ENCODE measurements around the gene NREP. TPM values are rescaled to one million over a fixed set of nuclear protein-coding genes. Genes with fewer than 3 reads are reported as not detected.

NREP gene
- total RNA-seq, 1 experiment from 2014 or later = not detected

DNA sequence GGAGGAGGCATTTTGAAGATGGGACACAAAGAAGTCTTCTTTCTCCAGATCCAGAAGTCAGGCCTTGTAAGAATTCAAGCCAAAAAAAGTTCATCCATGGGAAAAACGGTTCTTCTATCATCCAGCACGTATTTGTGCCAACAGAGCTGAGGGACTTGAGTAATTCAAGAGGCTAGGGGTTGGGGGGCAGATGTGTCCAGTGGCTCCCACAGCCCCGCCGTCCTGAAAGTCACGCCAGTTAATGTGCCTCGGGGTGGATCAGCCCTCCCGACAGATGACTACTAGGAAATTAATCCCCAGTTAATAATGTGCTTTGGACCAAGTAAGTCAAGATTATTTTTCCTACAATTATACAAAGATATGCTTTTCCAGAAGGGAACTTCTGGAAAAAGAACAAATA, 23.4 kb downstream of the NREP start:
- TF ChIP-seq EZH2 (IDR thresholded peaks at IDR 0.05; ENCODE audit: low read depth) = no peak
- TF ChIP-seq, protein P1, sequence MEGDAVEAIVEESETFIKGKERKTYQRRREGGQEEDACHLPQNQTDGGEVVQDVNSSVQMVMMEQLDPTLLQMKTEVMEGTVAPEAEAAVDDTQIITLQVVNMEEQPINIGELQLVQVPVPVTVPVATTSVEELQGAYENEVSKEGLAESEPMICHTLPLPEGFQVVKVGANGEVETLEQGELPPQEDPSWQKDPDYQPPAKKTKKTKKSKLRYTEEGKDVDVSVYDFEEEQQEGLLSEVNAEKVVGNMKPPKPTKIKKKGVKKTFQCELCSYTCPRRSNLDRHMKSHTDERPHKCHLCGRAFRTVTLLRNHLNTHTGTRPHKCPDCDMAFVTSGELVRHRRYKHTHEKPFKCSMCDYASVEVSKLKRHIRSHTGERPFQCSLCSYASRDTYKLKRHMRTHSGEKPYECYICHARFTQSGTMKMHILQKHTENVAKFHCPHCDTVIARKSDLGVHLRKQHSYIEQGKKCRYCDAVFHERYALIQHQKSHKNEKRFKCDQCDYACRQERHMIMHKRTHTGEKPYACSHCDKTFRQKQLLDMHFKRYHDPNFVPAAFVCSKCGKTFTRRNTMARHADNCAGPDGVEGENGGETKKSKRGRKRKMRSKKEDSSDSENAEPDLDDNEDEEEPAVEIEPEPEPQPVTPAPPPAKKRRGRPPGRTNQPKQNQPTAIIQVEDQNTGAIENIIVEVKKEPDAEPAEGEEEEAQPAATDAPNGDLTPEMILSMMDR (conservative IDR thresholded peaks at IDR 0.05) = no peak
- H3K79me2 ChIP-seq (ENCODE audit: low read depth) = no peaks in the 10 kb centered on the region

GRCh38 chr5:111731638-111732037, 25.4 kb downstream of the NREP start:
- no peak overlapping the region for H3K27ac ChIP-seq
- no peaks in the 10 kb centered on the region for H3K36me3 ChIP-seq (ENCODE audit: low read depth)
- intact Hi-C loops (cut with micrococcal nuclease; ENCODE audit: unreplicated experiment) = no loop called here
- H3F3A ChIP-seq (ENCODE audit: insufficient read depth, low read depth) = no peaks in the 10 kb centered on the region
- H3K79me2 ChIP-seq (ENCODE audit: low read depth) = no peaks in the 10 kb centered on the region
- CTCF ChIA-PET = no interaction called here
- BruUV-seq (replicated peaks) = no TSS peak
- POLR2A ChIA-PET (ENCODE audit: unreplicated experiment) = no interaction called here
- no peak overlapping the region for H3K4me3 ChIP-seq
- no peaks in the 10 kb centered on the region for H4K20me1 ChIP-seq (ENCODE audit: insufficient read depth)
- no peaks in the 10 kb centered on the region for H3K27me3 ChIP-seq (ENCODE audit: insufficient read depth, low read depth)
- H3K4me1 ChIP-seq (replicated peaks; ENCODE audit: insufficient read depth) = no peaks in the 10 kb centered on the region
- H2AFZ ChIP-seq = no peak overlapping the region
- H3K9me2 ChIP-seq (ENCODE audit: insufficient read depth) = no peaks in the 10 kb centered on the region
- TF ChIP-seq, protein P1 (conservative IDR thresholded peaks at IDR 0.05) = no peak
- TF ChIP-seq EZH2 (IDR thresholded peaks at IDR 0.05; ENCODE audit: low read depth) = no peak
- H3K9me3 ChIP-seq (ENCODE audit: insufficient read depth, low read depth) = no peaks in the 10 kb centered on the region
- no peak overlapping the region for H3K4me2 ChIP-seq
- no peak for DNase-seq

More for the DNA sequence above, 23.4 kb downstream of the NREP start:
- Histone ChIP-seq H3K27me3 (ENCODE audit: insufficient read depth, low read depth) (no peaks in the 10 kb centered on the region), H3K4me2 (no peak overlapping the region), H2AFZ (no peak overlapping the region), H3K9me2 (ENCODE audit: insufficient read depth) (no peaks in the 10 kb centered on the region), H3K9me3 (ENCODE audit: insufficient read depth, low read depth) (no peaks in the 10 kb centered on the region), H3K4me3 (no peak overlapping the region), H4K20me1 (ENCODE audit: insufficient read depth) (no peaks in the 10 kb centered on the region), H3F3A (ENCODE audit: insufficient read depth, low read depth) (no peaks in the 10 kb centered on the region), H3K4me1 (replicated peaks; ENCODE audit: insufficient read depth) (no peaks in the 10 kb centered on the region), H3K27ac (no peak overlapping the region), H3K36me3 (ENCODE audit: low read depth) (no peaks in the 10 kb centered on the region)
- no peak for DNase-seq
- intact Hi-C loops (cut with micrococcal nuclease; ENCODE audit: unreplicated experiment) = no loop called here
- BruUV-seq (replicated peaks) = no TSS peak
- POLR2A ChIA-PET (ENCODE audit: unreplicated experiment) = no interaction called here
- CTCF ChIA-PET = no interaction called here

DNA sequence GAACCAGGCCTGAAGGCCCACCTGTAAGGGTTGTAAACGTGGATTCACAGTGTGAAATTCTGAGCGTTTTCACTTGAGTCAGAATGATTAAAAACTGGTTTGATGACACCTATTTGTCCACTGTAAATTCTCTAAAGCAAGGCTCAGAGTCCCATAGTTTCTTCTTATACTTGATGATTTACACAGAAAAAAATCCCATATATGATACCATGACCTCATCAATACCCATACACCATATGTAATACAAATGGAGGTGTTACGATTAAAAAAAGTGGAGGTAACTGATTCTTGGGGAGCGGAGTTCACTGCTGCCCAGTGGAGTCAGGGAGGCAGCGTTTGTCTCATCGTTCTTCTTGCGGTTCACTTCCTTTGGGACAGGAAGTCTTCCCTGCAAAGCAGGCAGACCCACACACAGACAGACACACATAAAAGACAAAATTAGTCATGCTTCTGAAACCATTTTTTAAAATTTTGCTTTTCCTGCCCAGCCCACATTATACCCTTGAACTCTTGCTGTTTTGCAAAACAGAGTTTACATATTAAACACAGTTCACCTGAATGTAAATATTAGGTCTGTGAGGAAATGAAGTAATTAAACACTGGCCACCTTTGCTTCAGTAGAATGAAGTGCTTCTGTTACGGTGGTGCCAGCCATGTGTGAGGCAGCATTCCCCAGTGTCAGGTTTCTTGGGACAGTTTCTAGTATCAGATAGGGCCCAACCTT, 26.2 kb downstream of the NREP start:
- no peak overlapping the region for H3K4me3 ChIP-seq
- POLR2A ChIA-PET (ENCODE audit: unreplicated experiment) = no interaction called here
- H3K27me3 ChIP-seq (ENCODE audit: insufficient read depth, low read depth) = no peaks in the 10 kb centered on the region
- CTCF ChIA-PET = no interaction called here
- no peak overlapping the region for H3K27ac ChIP-seq
- H3K9me3 ChIP-seq (ENCODE audit: insufficient read depth, low read depth) = no peaks in the 10 kb centered on the region
- intact Hi-C loops (cut with micrococcal nuclease; ENCODE audit: unreplicated experiment) = no loop called here
- H3K4me1 ChIP-seq (replicated peaks; ENCODE audit: insufficient read depth) = no peaks in the 10 kb centered on the region
- H3K9me2 ChIP-seq (ENCODE audit: insufficient read depth) = no peaks in the 10 kb centered on the region
- no peak overlapping the region for H3K4me2 ChIP-seq
- H2AFZ ChIP-seq = no peak overlapping the region
- H3F3A ChIP-seq (ENCODE audit: insufficient read depth, low read depth) = no peaks in the 10 kb centered on the region
- no peaks in the 10 kb centered on the region for H3K79me2 ChIP-seq (ENCODE audit: low read depth)
- DNase-seq = no peak
- no peak for TF ChIP-seq EZH2 (IDR thresholded peaks at IDR 0.05; ENCODE audit: low read depth)
- TF ChIP-seq, protein P1 (conservative IDR thresholded peaks at IDR 0.05) = no peak
- no peaks in the 10 kb centered on the region for H4K20me1 ChIP-seq (ENCODE audit: insufficient read depth)
- no peaks in the 10 kb centered on the region for H3K36me3 ChIP-seq (ENCODE audit: low read depth)
- no TSS peak for BruUV-seq (replicated peaks)
